Measurements from ENCODE around the gene PIGU.
"Not testable (repeated sequence)": the region's sequence is repeated elsewhere in the genome, so short reads cannot be mapped to it uniquely, and the experiment has no call there.

The PIGU gene

DNA sequence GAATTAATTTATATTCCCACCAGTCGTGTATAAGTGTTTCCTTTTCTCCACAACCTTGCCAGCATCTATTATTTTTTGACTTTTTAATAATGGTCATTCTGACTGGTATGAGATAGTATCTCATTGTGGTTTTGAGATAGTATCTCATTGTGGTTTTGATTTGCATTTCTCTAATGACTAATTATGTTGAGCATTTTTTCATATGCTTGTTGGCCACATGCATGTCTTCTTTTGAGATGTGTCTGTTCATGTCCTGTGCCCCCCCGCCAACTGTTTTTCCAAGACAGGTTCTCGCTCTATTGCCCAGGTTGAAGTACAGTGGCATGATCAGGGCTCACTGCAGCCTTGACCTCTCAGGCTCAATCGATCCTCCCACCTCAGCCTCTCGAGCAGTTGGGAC, 15.1 kb downstream of the PIGU start:
- not testable (repeated sequence) for DNase-seq (ENCODE audit: low spot score)

- DNase-seq (ENCODE audit: low spot score) = not testable (repeated sequence)
Measured at GRCh38 chr20:34658654-34659053, 18.2 kb downstream of the PIGU start.

- DNase-seq (ENCODE audit: low spot score) = no peak
Measured at GRCh38 chr20:34654207-34654744, 22.6 kb downstream of the PIGU start.

GRCh38 chr20:34651200-34651599, 25.7 kb downstream of the PIGU start:
- no peak for DNase-seq (ENCODE audit: low spot score)

- DNase-seq (ENCODE audit: low spot score) = no peak
Measured at GRCh38 chr20:34647737-34648136, 29.2 kb downstream of the PIGU start.

DNA sequence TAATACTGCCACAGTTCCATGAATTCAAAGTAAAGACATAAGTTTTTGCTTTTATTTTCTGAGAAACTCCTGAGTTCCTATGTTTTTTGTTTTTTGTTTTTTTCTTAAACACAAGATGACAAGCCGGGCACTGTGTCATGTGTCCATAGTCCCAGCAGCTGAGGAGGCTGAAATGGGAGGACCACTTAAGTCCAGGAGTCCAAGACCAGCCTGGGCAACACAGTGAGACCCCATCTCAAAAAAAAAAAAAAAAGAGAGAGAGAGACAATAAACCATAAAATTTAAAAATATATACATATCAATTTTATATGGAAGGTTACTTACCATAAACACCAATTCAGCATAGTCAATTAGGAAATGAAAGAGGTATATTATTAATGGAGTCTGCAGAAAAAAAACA, 31.9 kb downstream of the PIGU start:
- no peak for DNase-seq (ENCODE audit: low spot score)

DNA sequence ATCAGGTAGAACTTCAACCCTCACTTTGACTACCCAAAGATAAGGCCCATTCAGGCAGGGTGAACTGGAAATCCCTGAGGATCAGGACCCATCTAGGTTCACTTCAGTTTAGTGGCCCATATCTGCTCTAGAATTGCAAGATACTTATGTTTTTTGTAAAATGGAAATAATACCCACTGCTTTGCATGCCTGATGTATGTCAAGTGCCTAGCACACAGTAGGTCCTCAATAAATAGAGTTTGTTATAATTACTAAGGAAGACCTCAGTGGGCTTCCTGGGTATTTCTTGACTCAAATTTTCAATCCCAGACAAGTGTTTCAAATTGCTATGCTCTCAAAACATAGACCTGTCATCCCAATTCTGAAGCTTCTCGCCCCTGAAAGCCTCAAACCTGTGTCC, 32.5 kb downstream of the PIGU start:
- no peak for DNase-seq (ENCODE audit: low spot score)

- DNase-seq (ENCODE audit: low spot score) = no peak
Measured at GRCh38 chr20:34643928-34644327, 33.0 kb downstream of the PIGU start.

- no peak for DNase-seq (ENCODE audit: low spot score)
Measured at GRCh38 chr20:34642009-34642408, 34.9 kb downstream of the PIGU start.

- no peak for DNase-seq (ENCODE audit: low spot score)
Measured at GRCh38 chr20:34639755-34640222, 37.1 kb downstream of the PIGU start.

GRCh38 chr20:34638532-34638931, 38.4 kb downstream of the PIGU start:
- DNase-seq (ENCODE audit: low spot score) = no peak

DNA sequence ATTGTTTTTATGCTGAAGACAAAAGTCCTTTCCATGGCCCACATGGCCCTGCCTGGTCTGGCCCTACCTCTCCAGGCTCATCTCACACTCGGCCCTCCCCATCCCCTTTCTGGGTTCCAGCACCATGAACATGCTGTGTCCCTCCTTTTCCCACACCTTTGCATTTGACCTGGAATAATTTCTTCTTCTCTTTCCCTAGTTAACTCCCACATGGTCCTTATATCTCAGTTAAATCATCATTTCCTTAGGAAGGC, 38.9 kb downstream of the PIGU start:
- no peak for DNase-seq (ENCODE audit: low spot score)

GRCh38 chr20:34637245-34638038, 39.5 kb downstream of the PIGU start:
- no peak for DNase-seq (ENCODE audit: low spot score)

DNA sequence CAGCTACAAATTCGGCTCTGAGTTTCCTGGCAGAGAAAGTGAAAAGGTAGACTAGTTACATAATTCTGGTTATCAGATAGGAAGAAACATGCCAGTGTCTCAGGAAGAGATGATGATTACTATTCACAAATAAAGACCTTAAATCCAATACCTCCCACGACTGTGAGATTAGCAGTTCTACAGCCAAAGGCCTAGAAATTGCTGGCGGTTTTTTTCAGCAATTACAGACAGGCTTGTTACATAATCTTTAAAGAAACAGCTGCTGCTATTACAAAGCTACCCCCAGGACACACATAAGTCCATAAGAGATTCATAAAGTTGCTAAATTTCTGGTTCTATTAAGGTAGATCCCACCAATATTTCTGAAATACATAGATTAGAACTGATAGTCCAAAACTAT, 40.2 kb downstream of the PIGU start:
- no peak for DNase-seq (ENCODE audit: low spot score)

GRCh38 chr20:34634392-34634791, 42.5 kb downstream of the PIGU start:
- no peak for DNase-seq (ENCODE audit: low spot score)

DNA sequence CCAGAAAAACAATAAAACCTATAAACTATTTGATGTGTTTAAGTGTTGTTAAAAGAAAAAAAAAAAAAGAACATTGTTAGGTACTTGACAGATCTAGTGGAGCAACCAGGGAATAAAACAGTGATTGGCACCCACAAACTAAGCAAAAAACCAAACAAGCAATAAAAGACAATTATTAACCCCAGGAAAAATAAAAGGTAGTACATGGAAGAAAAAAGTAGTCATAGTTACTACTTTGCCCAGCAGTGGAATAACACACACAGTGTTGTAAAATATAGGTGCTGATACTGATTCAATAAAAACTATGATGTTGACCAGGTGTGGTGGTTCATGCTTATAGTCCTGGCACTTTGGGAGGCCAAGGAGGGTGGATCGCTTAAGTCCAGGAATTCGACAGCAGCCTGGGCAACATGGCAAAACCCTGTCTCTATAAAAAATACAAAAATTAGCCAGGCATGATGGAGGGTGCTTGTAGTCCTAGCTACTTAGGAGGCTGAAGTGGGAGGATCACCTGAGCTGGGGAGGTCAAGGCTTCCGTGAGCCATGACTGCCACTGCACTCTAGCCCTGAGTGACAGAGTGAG, 43.9 kb downstream of the PIGU start:
- no peak for DNase-seq (ENCODE audit: low spot score)

DNA sequence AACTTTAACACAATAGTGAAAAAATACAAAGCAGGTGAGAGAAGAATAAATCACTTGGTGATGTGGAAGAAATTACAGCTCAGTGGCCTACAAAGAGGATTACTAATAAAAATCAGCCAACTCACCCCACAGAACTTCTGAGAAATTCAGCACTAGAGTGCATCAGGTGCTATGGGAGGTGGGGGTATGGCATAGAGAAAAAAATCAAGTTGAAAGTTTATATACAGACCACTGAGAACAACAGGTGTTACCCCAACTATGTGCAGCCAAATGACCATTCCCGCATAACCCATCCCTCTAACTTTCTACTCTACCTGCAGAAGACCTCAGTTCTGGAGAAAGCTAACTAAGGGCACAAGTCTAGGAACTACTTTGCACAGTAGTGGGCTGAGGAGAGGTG, 47.0 kb downstream of the PIGU start:
- DNase-seq (ENCODE audit: low spot score) = no peak

- DNase-seq (ENCODE audit: low spot score) = no peak
Measured at GRCh38 chr20:34629342-34629741, 47.5 kb downstream of the PIGU start.

GRCh38 chr20:34628026-34628425, 48.9 kb downstream of the PIGU start:
- no peak for DNase-seq (ENCODE audit: low spot score)

GRCh38 chr20:34627458-34627857, 49.4 kb downstream of the PIGU start:
- no peak for DNase-seq (ENCODE audit: low spot score)

- no peak for DNase-seq (ENCODE audit: low spot score)
Measured at GRCh38 chr20:34626992-34627391, 49.9 kb downstream of the PIGU start.

DNA sequence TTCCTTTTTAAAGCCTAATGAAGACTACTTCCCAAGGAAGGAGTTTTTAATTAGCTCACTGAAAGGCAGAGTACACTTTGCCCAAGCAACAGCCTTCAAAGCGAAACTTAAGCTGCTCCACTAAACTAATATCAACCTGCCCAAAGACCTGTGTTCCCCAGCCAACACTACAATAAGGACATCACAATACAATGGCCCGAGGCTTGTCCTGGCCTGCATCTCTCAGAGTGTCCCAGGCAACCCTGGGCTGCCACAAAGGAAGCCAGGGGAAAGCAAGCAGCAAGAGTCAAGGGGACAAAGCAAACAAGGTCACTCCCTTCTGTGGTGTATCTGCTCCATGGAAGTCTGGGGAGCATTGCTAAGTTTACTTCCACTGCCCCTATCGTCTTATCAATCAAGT, 52.3 kb downstream of the PIGU start:
- DNase-seq (ENCODE audit: low spot score) = no peak

DNA sequence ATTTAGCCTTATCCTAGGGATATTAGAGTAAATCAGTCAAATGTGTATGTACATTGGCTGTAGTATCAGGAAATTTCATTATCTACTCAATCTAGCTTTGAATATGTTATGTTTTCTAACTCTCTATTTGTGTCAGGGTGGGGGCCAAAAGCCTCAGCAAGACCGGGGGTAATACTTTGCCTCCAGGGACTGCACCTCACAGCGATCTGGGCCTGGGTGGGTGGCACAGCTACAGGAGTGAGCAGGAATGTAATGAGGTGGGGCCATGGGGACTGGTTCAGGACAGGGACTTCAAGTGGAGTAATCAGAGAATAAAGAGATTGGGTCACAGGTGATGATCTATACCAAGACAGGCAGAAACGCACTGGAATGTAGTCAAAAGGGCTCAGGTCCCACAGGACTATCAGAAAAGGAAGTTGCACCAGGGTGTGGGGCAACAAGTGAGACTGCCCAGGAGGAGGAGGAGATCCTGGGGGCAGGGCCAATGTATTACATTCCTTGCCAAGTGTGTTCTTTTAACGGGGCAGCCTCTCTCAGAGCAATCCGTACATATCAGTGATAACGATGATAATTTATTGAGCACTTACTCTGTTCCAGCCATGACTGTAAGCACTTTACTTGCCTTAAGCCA, 54.0 kb downstream of the PIGU start:
- DNase-seq (ENCODE audit: low spot score) = no peak

All from CD4-positive, alpha-beta T cell treated with Interleukin-6 at 100 ng/mL for 8 hours (primary cell).